AG04449 (cell line): Measurements from ENCODE around the gene STARD3.

Experiments used
- CTCF ChIA-PET: fragments of 350-600 bp; formaldehyde crosslinking; extraction: SDS; loops from one replicate; lab custom pipeline; 2021; ENCODE audit warnings: antibody characterized with exemption; lab: Yijun Ruan, JAX
- POLR2A ChIA-PET: fragments of 400-600, 350-600 bp; formaldehyde crosslinking; extraction: SDS; loops from one replicate; lab custom pipeline; 2020; ENCODE audit warnings: antibody characterized with exemption, inconsistent platforms; lab: Yijun Ruan, JAX
- DNase-seq: peaks from one replicate; pipeline ENCODE4 v3.0.0-alpha.2; 2010; ENCODE audit warnings: low read depth, low spot score
- H3K4me3 ChIP-seq: 2 replicates; pipeline ENCODE4 v1.5.1; 2011; ENCODE audit warnings: low read depth, mild to moderate bottlenecking, control low read depth, low read length
- TF ChIP-seq, protein P1 (sequence below): IDR thresholded peaks from one replicate; pipeline ENCODE4 v1.5.1; 2011; ENCODE audit warnings: mild to moderate bottlenecking, moderate library complexity, low read length, control low read depth, inconsistent platforms; ENCODE audit not compliant: insufficient read depth; ENCODE audit errors: missing control alignments

The STARD3 gene

DNA sequence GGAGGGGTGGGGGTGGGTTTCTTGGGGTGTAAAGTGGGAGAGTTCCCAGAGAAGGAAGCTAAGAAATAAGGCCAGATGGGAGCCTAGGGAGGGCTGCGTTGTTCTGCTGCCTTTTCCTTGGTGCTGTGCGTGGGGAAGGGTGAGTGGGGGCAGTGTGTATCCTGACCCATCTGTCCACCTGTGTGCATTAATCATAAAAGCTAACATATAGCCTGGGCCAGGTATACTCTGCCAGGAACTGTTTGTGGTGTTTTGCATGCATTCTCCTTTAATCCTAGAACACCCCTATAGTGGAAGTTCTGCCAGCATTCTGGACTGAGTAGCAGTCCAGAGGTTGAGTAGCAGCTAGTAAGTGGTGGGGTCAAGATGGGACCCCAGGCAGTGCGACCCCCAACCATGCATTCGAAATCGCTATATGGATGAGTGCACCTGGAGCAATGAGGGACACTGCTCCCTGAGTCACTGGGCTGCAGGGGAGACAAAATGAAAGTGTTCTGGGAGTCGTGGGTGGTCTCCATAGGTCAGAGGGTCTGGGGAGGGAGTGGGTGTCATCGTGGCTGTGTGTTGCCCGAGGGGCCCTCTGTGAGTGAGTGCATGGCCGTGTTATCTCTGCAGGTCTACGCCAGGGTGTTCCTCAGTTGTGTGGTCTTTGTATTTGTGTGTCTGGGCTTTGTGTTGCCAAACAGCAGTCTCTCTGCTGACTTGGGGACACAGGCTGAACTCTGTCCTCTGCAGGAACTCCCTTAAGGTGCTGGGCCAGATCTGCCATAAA is 64.3 kb downstream of the STARD3 start:
- DNase-seq = no peak
- TF ChIP-seq, protein P1, sequence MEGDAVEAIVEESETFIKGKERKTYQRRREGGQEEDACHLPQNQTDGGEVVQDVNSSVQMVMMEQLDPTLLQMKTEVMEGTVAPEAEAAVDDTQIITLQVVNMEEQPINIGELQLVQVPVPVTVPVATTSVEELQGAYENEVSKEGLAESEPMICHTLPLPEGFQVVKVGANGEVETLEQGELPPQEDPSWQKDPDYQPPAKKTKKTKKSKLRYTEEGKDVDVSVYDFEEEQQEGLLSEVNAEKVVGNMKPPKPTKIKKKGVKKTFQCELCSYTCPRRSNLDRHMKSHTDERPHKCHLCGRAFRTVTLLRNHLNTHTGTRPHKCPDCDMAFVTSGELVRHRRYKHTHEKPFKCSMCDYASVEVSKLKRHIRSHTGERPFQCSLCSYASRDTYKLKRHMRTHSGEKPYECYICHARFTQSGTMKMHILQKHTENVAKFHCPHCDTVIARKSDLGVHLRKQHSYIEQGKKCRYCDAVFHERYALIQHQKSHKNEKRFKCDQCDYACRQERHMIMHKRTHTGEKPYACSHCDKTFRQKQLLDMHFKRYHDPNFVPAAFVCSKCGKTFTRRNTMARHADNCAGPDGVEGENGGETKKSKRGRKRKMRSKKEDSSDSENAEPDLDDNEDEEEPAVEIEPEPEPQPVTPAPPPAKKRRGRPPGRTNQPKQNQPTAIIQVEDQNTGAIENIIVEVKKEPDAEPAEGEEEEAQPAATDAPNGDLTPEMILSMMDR = no peak
- ChIA-PET CTCF (interaction anchor here (1.0 to 7.9 kb wide), 12 partner anchors 10 to 82 kb away, joined by 3 to 48 read pairs (median 6); partner anchors contain the start of genes MIEN1 and PGAP3), POLR2A (interaction anchor here (1.9 to 2.0 kb wide), 2 partner anchors 12 to 29 kb away, joined by 13 to 27 read pairs; partner anchors contain the start of genes MIEN1 and PGAP3)
- H3K4me3 ChIP-seq = peak overlapping the region; percentile 78

GRCh38 chr17:39701784-39702422 is 65.0 kb downstream of the STARD3 start:
- H3K4me3 ChIP-seq = peak overlapping the region; percentile 78

GRCh38 chr17:39702901-39703893 is 66.3 kb downstream of the STARD3 start:
- CTCF ChIA-PET = interaction anchor here (0.6 to 7.9 kb wide), 8 partner anchors 14 to 275 kb away, joined by 3 to 48 read pairs (median 4); partner anchors contain the start of genes MIEN1 and PGAP3
- POLR2A ChIA-PET = interaction anchor here (0.6 kb wide), 1 partner anchor 8 kb away, joined by 3 read pairs; no protein-coding TSS in a partner anchor
- no peak for DNase-seq
- TF ChIP-seq, protein P1 = no peak
- H3K4me3 ChIP-seq = no peak overlapping the region

More at GRCh38 chr17:39701784-39702422, 65.0 kb downstream of the STARD3 start:
- ChIA-PET POLR2A (interaction anchor here (0.6 kb wide), 2 partner anchors 9 to 14 kb away, joined by 3 read pairs; partner anchors contain the start of gene PGAP3), CTCF (interaction anchor here (0.6 to 7.9 kb wide), 5 partner anchors 24 to 276 kb away, joined by 3 to 48 read pairs (median 9); partner anchors contain the start of gene MIEN1)
- no peak for DNase-seq
- TF ChIP-seq, protein P1 = no peak

GRCh38 chr17:39703913-39704312 is 67.0 kb downstream of the STARD3 start:
- ChIA-PET POLR2A (no interaction called here), CTCF (interaction anchor here (1.0 to 7.9 kb wide), 5 partner anchors 13 to 83 kb away, joined by 3 to 48 read pairs (median 4); partner anchors contain the start of genes MIEN1 and PGAP3)
- TF ChIP-seq, protein P1 = no peak
- DNase-seq = no peak
- H3K4me3 ChIP-seq = no peak overlapping the region

- ChIA-PET POLR2A (no interaction called here), CTCF (interaction anchor here (0.6 to 2.5 kb wide), 4 partner anchors 10 to 56 kb away, joined by 3 to 17 read pairs (median 4); partner anchors contain the start of gene MIEN1)
- TF ChIP-seq, protein P1 = peak; percentile 34
- DNase-seq = no peak
- H3K4me3 ChIP-seq = no peak overlapping the region
These were observed 68.0 kb downstream of the STARD3 start for GRCh38 chr17:39704821-39705551.
